D721Med (cell line): Measurements from ENCODE around the gene AKT1S1.
"Not testable (repeated sequence)": the region's sequence is repeated elsewhere in the genome, so short reads cannot be mapped to it uniquely, and the experiment has no call there.

Source experiments
- DNase-seq: peaks from one replicate; pipeline ENCODE4 v3.0.0; 2011; ENCODE audit warnings: low spot score; ENCODE audit not compliant: insufficient read length
- FAIRE-seq: peaks from 2 replicates; lab custom pipeline; 2011; peaks lifted over from hg19 to GRCh38; lab: Jason Lieb, UNC
- TF ChIP-seq, protein P1 (sequence below): IDR thresholded peaks from 2 replicates; pipeline ENCODE4 v1.5.1; 2012; ENCODE audit warnings: mild to moderate bottlenecking, control low read depth; ENCODE audit not compliant: insufficient read depth; ENCODE audit errors: missing control alignments

AKT1S1 gene

DNA sequence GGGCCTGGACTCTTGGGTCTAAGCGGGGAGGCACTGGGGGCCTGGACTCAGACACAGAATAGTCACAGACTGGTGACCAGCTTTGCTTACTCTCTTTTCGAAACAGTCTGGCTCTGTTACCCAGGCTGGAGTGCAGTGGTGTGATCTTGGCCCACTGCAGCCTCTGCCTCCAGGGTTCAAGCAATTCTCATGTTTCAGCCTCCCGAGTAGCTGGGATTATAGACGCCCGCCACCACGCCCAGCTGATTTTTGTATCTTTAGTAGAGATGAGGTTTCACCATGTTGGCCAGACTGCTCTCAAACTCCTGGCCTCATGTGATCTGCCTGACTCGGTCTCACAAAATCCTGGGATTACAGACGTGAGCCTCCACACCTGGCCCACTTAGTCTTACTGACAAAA is 48.0 kb downstream of the AKT1S1 start:
- TF ChIP-seq, protein P1, sequence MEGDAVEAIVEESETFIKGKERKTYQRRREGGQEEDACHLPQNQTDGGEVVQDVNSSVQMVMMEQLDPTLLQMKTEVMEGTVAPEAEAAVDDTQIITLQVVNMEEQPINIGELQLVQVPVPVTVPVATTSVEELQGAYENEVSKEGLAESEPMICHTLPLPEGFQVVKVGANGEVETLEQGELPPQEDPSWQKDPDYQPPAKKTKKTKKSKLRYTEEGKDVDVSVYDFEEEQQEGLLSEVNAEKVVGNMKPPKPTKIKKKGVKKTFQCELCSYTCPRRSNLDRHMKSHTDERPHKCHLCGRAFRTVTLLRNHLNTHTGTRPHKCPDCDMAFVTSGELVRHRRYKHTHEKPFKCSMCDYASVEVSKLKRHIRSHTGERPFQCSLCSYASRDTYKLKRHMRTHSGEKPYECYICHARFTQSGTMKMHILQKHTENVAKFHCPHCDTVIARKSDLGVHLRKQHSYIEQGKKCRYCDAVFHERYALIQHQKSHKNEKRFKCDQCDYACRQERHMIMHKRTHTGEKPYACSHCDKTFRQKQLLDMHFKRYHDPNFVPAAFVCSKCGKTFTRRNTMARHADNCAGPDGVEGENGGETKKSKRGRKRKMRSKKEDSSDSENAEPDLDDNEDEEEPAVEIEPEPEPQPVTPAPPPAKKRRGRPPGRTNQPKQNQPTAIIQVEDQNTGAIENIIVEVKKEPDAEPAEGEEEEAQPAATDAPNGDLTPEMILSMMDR, result no peak
- FAIRE-seq, result no peak

DNA sequence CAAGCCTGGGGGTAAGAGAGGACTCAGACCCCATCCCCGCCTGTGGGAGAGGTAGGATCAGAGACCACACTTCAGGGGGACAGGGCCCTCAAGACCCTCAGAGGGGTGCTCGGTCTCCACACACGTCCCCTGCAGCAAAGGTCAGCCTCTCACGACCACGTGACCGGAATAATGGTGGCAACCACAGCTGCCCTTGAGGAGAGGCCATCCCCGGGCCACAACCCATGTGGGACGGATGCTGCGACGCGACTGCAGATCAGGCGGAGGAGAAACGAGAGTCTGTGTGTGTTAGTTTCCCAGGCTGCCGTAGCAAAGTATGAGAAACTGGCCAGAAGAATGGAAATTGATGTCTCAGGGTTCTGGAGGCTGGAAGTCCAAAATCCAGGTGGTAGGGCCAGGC is 50.1 kb downstream of the AKT1S1 start:
- DNase-seq (no peak), FAIRE-seq (no peak)
- TF ChIP-seq, protein P1, result no peak

More for the DNA sequence above, 48.0 kb downstream of the AKT1S1 start:
- DNase-seq, result no peak

DNA sequence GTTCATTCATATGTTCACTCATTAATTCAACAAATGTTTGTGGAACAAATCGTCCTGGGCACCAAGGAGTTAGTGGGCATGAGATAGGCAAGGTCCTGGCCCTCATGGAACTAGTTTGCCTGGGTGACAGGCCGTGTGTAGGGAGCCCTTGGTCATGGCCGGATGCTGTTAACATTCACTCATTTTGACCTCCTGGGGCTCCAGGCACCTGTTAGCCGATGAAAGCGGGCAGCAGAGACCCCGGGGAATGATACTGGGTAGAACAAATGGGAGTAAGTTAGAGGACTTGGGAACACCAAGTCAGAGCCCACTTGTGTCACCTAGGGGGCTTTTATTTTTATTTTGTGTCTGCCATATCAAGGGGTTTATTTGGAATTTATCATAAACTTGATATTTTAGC is 52.5 kb downstream of the AKT1S1 start:
- DNase-seq (no peak), FAIRE-seq (no peak)
- TF ChIP-seq, protein P1, result no peak

DNA sequence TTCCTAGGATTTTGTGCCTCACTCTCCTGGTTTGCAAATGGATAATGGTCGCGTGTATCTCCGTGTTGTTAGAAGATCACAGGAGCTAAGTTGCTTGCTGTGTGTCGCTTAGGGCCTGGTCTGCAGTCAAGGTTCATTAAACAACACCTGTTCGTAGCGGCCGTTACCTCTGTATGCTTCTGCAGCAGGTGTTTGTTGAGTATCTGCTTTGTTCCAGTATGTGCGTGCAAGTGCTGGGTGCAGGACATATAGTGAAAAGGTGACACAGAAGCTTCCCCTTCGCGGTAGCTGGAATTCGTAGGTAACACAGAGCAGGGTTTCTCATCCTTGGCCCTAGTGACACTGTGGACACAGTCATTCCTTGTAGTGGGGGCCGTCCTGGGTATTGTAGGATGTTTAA is 53.7 kb downstream of the AKT1S1 start:
- FAIRE-seq (no peak), DNase-seq (no peak)
- TF ChIP-seq, protein P1, result no peak

DNA sequence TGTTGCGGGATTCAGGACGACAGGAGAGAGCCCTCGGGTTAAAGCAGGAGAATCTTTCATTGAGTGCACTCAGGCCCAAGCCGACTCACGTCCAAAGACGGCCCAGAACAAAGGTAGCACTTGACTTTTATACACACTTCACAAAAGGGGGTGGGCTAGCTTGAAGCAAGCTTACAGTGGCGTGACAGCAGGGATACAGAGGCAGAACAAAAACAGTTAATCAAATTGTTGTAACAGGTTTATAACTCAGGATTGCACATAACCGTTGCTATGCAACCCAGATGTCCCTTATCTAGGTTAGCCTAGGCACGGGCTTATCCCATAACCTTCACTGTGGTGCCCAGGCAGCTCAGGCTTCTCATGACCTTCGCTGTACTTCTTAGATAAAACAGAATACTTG is 57.0 kb downstream of the AKT1S1 start:
- TF ChIP-seq, protein P1, result no peak
- FAIRE-seq (no peak), DNase-seq (no peak)

DNA sequence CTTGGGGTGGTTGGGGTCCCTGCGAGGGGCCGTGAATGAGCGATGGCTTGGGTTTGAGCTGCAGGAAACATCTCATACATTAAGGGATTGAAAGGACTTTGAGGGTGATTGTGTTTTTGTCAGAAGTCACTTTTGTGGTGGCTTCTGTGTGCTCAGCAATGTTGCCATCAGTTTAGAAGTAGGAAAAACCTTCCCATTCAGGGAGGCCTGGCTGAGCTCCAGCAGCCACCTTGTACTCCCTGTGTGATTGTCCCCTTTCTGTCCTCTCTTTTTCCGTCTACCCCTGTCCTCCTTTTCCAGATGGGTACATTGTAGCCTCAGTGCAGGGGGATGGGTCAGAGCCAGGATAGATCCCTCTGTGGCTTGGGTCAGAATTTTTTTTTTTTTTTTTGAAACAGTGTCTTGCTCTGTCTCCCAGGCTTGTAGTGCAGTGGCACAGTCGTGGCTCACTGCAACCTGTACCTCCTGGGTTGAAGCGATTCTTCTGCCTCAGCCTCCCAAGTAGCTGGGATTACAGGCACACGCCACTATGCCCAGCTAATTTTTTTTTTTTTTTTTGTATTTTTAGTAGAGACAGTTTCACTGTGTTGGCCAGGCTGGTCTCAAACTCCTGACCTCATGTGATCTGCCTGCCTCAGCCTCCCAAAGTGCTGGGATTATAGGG is 57.6 kb downstream of the AKT1S1 start:
- not testable (repeated sequence) for FAIRE-seq, DNase-seq
